Parathyroid adenoma (tissue), 2 donors: ENCODE data around the gene MAGED2.

ENCODE experiments used
- H2AFZ ChIP-seq: fragments of 300-600 bp; sonication (generic); one replicate; pipeline ENCODE4 v1.7.0; 2017; ENCODE audit warnings: antibody characterized with exemption, mild to moderate bottlenecking
- H3K27ac ChIP-seq: fragments of 300-600 bp; sonication (generic); one replicate; pipeline ENCODE4 v1.7.0; 2017
- H3K27me3 ChIP-seq: fragments of 300-600 bp; sonication (generic); one replicate; pipeline ENCODE4 v1.7.0; 2017; ENCODE audit warnings: low read length; ENCODE audit not compliant: control insufficient read depth, insufficient read depth
- H3K36me3 ChIP-seq: fragments of 300-600 bp; sonication (generic); one replicate; pipeline ENCODE4 v1.7.0; 2017; ENCODE audit warnings: low read length; ENCODE audit not compliant: control insufficient read depth, insufficient read depth
- H3K4me1 ChIP-seq: fragments of 300-600 bp; sonication (generic); one replicate; pipeline ENCODE4 v1.7.0; 2017; ENCODE audit warnings: control low read depth
- H3K4me2 ChIP-seq: fragments of 300-600 bp; sonication (generic); one replicate; pipeline ENCODE4 v1.7.0; 2017; ENCODE audit warnings: low read length
- H3K4me3 ChIP-seq: fragments of 300-600 bp; sonication (generic); one replicate; pipeline ENCODE4 v1.7.0; 2017; ENCODE audit warnings: low read depth, low read length
- H3K79me2 ChIP-seq: fragments of 300-600 bp; sonication (generic); one replicate; pipeline ENCODE4 v1.7.0; 2017; ENCODE audit warnings: control low read depth
- H3K9ac ChIP-seq: fragments of 300-600 bp; sonication (generic); one replicate; pipeline ENCODE4 v1.7.0; 2017; ENCODE audit warnings: mild to moderate bottlenecking
- H3K9me3 ChIP-seq: fragments of 300-600 bp; sonication (generic); one replicate; pipeline ENCODE4 v1.7.0; 2017; ENCODE audit warnings: low read length; ENCODE audit not compliant: control insufficient read depth
- TF ChIP-seq, protein P1 (sequence below): fragments of 300-600 bp; sonication (generic); IDR thresholded peaks from one replicate; pipeline ENCODE4 v1.7.0; 2017; ENCODE audit warnings: antibody characterized with exemption, mild to moderate bottlenecking
- donor health status: primary hyperparathyroidism.

The MAGED2 gene

DNA sequence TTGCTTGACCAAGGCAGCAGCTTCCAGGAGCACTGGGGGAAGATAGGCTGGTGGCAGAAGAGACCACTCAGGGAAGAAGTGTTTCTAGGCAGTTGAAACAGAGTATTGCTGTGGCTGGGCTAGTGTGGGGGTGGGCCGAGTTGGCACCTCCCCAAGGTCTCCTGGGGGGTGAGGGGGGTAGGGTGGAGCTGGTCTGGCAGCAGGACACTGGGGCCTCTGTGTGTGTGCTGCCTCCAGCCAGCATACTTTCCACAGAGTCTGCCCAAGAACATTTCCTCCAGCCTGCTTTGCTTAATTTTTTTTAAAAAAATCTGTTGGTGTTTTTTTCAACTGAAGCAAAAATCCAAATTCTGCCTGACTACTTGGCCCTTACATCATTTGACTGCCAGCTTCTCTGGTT, 13.5 kb upstream of the MAGED2 start:
- Histone ChIP-seq H3K9ac (no peak overlapping the region), H3K4me1 (no peaks in the 10 kb centered on the region), H3K27me3 (no peaks in the 10 kb centered on the region), H3K4me2 (no peak overlapping the region), H3K36me3 (no peaks in the 10 kb centered on the region), H3K79me2 (no peaks in the 10 kb centered on the region), H3K27ac (no peak overlapping the region), H2AFZ (no peak overlapping the region), H3K9me3 (no peaks in the 10 kb centered on the region), H3K4me3 (no peak overlapping the region)
- TF ChIP-seq, protein P1, sequence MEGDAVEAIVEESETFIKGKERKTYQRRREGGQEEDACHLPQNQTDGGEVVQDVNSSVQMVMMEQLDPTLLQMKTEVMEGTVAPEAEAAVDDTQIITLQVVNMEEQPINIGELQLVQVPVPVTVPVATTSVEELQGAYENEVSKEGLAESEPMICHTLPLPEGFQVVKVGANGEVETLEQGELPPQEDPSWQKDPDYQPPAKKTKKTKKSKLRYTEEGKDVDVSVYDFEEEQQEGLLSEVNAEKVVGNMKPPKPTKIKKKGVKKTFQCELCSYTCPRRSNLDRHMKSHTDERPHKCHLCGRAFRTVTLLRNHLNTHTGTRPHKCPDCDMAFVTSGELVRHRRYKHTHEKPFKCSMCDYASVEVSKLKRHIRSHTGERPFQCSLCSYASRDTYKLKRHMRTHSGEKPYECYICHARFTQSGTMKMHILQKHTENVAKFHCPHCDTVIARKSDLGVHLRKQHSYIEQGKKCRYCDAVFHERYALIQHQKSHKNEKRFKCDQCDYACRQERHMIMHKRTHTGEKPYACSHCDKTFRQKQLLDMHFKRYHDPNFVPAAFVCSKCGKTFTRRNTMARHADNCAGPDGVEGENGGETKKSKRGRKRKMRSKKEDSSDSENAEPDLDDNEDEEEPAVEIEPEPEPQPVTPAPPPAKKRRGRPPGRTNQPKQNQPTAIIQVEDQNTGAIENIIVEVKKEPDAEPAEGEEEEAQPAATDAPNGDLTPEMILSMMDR = no peak

DNA sequence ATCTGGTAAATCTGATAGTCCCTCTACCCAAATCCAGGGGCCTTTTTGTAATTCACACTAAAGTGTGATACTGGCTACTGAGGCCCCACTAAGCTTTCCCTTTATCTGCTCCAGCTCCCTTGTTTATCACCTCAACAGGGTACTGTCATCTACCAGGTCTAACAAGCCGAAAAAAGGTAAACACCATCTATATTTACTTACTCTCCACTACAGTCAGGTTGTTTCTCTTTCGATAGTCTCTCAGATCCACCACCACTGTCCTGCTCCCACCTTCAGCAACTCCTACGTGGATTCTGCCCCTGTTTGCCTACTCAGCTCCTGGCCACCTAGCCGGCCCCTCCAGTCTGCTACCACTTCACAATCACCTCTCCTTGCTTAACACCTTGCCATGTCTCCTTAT, 12.8 kb upstream of the MAGED2 start:
- no peaks in the 10 kb centered on the region for H3K36me3 ChIP-seq
- no peak overlapping the region for H3K27ac ChIP-seq
- no peaks in the 10 kb centered on the region for H3K4me1 ChIP-seq
- TF ChIP-seq, protein P1 = no peak
- no peak overlapping the region for H3K4me3 ChIP-seq
- H3K27me3 ChIP-seq = no peaks in the 10 kb centered on the region
- H3K9ac ChIP-seq = no peak overlapping the region
- H3K4me2 ChIP-seq = no peak overlapping the region
- no peaks in the 10 kb centered on the region for H3K79me2 ChIP-seq
- H3K9me3 ChIP-seq = no peaks in the 10 kb centered on the region
- no peak overlapping the region for H2AFZ ChIP-seq

DNA sequence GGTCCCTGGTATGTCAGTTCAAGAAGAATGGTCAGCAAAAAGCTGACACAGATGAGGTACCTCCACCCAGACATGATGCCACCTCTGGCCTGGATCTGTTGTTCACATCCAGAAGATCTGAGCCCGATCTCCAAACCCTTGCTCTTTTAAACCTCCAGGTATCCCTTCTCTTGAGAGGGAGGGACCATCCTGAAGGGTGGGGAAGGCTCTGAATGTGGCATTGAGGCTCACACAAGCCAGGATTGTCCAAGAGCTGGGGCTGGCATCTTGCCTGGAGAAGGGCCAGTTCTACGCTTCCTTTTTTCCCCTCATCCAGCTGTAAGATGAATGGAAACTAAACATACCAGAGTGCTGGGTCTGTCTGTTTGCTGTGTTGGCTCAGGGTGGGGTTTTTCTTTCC, 9.4 kb upstream of the MAGED2 start, which contains the start of gene ITIH6:
ITIH6 (minus strand) TSS at position 119 of the 400 bp plus-strand sequence; CDS start at position 74, 45 bp downstream.
- Histone ChIP-seq H3K9me3 (no peaks in the 10 kb centered on the region), H3K4me1 (no peaks in the 10 kb centered on the region), H2AFZ (no peak within 1 kb of the TSS), H3K79me2 (no peaks in the 10 kb centered on the region), H3K27me3 (no peaks in the 10 kb centered on the region), H3K9ac (no peak within 1 kb of the TSS), H3K4me2 (no peak within 1 kb of the TSS), H3K4me3 (no peak within 1 kb of the TSS), H3K27ac (no peak within 1 kb of the TSS), H3K36me3 (no peaks in the 10 kb centered on the region)
- TF ChIP-seq, protein P1 = no peak

DNA sequence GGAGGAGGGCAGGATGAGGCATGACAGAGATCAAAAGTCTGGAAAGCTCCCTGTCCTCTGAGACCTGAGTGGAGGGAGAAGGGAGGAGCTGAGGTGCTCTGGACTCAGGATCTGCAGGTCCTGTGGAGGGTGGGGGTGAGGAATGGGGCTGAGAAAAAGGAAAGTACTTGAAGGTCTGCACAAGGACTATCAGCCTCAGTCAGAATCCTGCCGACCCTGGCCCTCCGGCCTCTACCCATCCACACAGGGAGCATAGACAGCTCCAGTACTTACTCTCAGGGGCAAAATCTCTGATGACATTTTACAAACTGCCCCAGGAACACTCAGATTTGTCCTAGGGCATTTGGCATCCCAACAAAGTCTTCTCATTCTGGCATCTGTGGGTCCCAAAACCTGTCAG, 8.5 kb upstream of the MAGED2 start:
- H3K9me3 ChIP-seq = no peaks in the 10 kb centered on the region
- H3K36me3 ChIP-seq = no peaks in the 10 kb centered on the region
- H3K4me1 ChIP-seq = no peaks in the 10 kb centered on the region
- H3K27me3 ChIP-seq = no peaks in the 10 kb centered on the region
- TF ChIP-seq, protein P1 = no peak
- H2AFZ ChIP-seq = no peak overlapping the region
- H3K27ac ChIP-seq = no peak overlapping the region
- H3K79me2 ChIP-seq = no peaks in the 10 kb centered on the region
- no peak overlapping the region for H3K4me3 ChIP-seq
- no peak overlapping the region for H3K9ac ChIP-seq
- no peak overlapping the region for H3K4me2 ChIP-seq

DNA sequence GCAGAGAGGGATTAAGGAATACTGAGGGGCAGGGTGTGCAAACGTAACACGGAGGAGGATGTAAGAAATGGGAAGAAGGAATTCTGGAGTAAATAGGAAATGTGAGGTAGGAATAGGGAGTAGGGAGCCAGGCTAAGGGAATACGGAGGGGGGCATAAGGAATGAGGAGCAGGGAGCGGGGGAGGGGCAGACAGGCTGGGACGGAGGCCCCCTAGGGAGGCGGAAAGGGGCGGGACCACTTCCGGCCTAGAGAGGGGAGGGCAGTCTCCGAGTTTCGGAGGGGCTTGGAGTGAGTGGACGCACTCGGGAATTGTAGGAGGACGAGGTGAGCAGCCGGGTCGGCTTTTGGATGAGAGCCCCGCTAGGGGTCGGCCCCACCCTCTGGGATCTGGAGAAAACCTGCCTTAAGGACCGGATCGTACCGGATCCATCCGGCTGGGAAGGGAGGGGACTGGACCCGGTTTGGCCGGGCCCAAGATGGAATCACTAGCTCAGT, 612 bp downstream of the MAGED2 start:
- Histone ChIP-seq H3K9me3 (no peaks in the 10 kb centered on the region), H3K4me2 (peak overlapping the region; percentile 87), H3K36me3 (no peaks in the 10 kb centered on the region), H3K27ac (peak overlapping the region; percentile 97), H2AFZ (peak overlapping the region; percentile 84), H3K79me2 (peaks cover 2% of the 10 kb centered on the region), H3K9ac (peak overlapping the region; percentile 61), H3K27me3 (no peaks in the 10 kb centered on the region), H3K4me3 (peak overlapping the region; percentile 89), H3K4me1 (no peaks in the 10 kb centered on the region)
- TF ChIP-seq, protein P1 = no peak
